K562 (cell line): ENCODE results near the gene RCSD1. TPM values are rescaled to one million over a fixed set of nuclear protein-coding genes. Genes with fewer than 3 reads are reported as not detected.

Experiments used
- ATAC-seq: fragments of 200-7000 bp; cut with Tn5 transposase; 3 replicates; pipeline ENCODE4 v1.9.1; 2020; ENCODE audit warnings: moderate library complexity
- BruUV-seq: library from RNA; stranded (reverse); fragments of 400-500 nt; replicated peaks from 2 replicates; lab custom pipeline; 2021; lab: Mats Ljungman, UMichigan
- CTCF ChIA-PET: fragments of 300-600 bp; formaldehyde crosslinking; extraction: SDS; loops from one replicate; lab custom pipeline; 2021; ENCODE audit warnings: low intra/inter-chr PET ratio; lab: Yijun Ruan, JAX
- POLR2A ChIA-PET: fragments of 300-600, 350-650 bp; sonication (Branson Sonifier 250); formaldehyde crosslinking; extraction: SDS; loops from one replicate; lab custom pipeline; 2021; ENCODE audit warnings: antibody characterized with exemption, inconsistent platforms; lab: Yijun Ruan, JAX
- DNase-seq, 4 experiments: peaks; one replicate each; pipeline versions ENCODE4 v3.0.0 to v3.0.0-alpha.2; 2011 to 2018; ENCODE audit warnings: low spot score in 3 of 4, mixed read lengths in 3 of 4; ENCODE audit errors: extremely low read depth in 1 of 4
- FAIRE-seq: peaks from 2 replicates; lab custom pipeline; 2011; peaks lifted over from hg19 to GRCh38; lab: Jason Lieb, UNC
- H2AFZ ChIP-seq: 2 replicates; pipeline ENCODE4 v1.6.0; 2011; ENCODE audit warnings: low read depth, low read length, control low read depth, inconsistent platforms
- H3K27ac ChIP-seq: fragments of 200-600 bp; 3 replicates; pipeline ENCODE4 v1.8.0; 2011; ENCODE audit warnings: low read depth, mild to moderate bottlenecking, control low read depth, inconsistent platforms, low read length, moderate library complexity, mixed read lengths; ENCODE audit errors: extremely low read depth
- H3K27me3 ChIP-seq, 2 experiments: fragments of 300-600 bp in 1 of 2; 2 replicates in 1 of 2; 3 replicates in 1 of 2; pipeline versions ENCODE4 v1.6.0 to v1.8.0; 2011; ENCODE audit warnings: inconsistent platforms in 2 of 2, low read length in 2 of 2, mild to moderate bottlenecking in 1 of 2, mixed read lengths in 1 of 2, moderate library complexity in 1 of 2; ENCODE audit not compliant: control insufficient read depth in 2 of 2, insufficient read depth in 2 of 2
- H3K36me3 ChIP-seq: fragments of 300-600 bp; 3 replicates; pipeline ENCODE4 v1.8.0; 2011; ENCODE audit warnings: mild to moderate bottlenecking, low read length, inconsistent platforms; ENCODE audit not compliant: control insufficient read depth, insufficient read depth
- H3K4me1 ChIP-seq, 2 experiments: fragments of 200-600 bp in 1 of 2; replicated peaks in 1 of 2; 2 replicates in 1 of 2; 3 replicates in 1 of 2; pipeline versions ENCODE4 v1.5.1 to v1.8.0; 2011; ENCODE audit warnings: inconsistent platforms in 2 of 2, low read length in 2 of 2, mild to moderate bottlenecking in 1 of 2, mixed read lengths in 1 of 2, moderate library complexity in 1 of 2; ENCODE audit not compliant: control insufficient read depth in 2 of 2, insufficient read depth in 2 of 2
- H3K4me2 ChIP-seq: 2 replicates; pipeline ENCODE4 v1.6.1; 2011; ENCODE audit warnings: low read length, control low read depth, inconsistent platforms, mixed read lengths; ENCODE audit not compliant: insufficient read depth
- H3K4me3 ChIP-seq: fragments of 200-600 bp; sonication (generic), shearing (Covaris generic); 2 replicates; pipeline ENCODE4 v1.5.1; 2016; ENCODE audit warnings: control low read depth, inconsistent platforms
- H3K79me2 ChIP-seq: fragments of 200-600 bp; 3 replicates; pipeline ENCODE4 v1.8.0; 2011; ENCODE audit warnings: low read length, inconsistent platforms; ENCODE audit not compliant: control insufficient read depth, insufficient read depth
- H3K9ac ChIP-seq, 2 experiments: 2 replicates each; pipeline versions ENCODE4 v1.6.0 to v1.6.1; 2011; ENCODE audit warnings: low read depth in 2 of 2, low read length in 2 of 2, control low read depth in 1 of 2, inconsistent platforms in 1 of 2, mild to moderate bottlenecking in 1 of 2, mixed read lengths in 1 of 2; ENCODE audit not compliant: insufficient read depth in 1 of 2
- H3K9me1 ChIP-seq: one replicate; pipeline ENCODE4 v1.6.0; 2011; ENCODE audit warnings: inconsistent platforms, mild to moderate bottlenecking, low read length, moderate library complexity; ENCODE audit not compliant: control insufficient read depth, insufficient read depth
- H3K9me3 ChIP-seq: replicated peaks from 2 replicates; pipeline ENCODE4 v1.5.1; 2011; ENCODE audit warnings: low read depth, low read length, inconsistent platforms; ENCODE audit not compliant: control insufficient read depth, insufficient read depth
- H4K20me1 ChIP-seq: replicated peaks from 2 replicates; pipeline ENCODE4 v1.6.1; 2011; ENCODE audit warnings: low read length, inconsistent platforms, mixed read lengths; ENCODE audit not compliant: control insufficient read depth, insufficient read depth
- CREB5 ChIP-seq: fragments of 250-450 bp; sonication (Bioruptor Pico); IDR thresholded peaks from 2 replicates; pipeline ENCODE4 v1.5.0; 2020; ENCODE audit warnings: mild to moderate bottlenecking
- CREM ChIP-seq: IDR thresholded peaks from 2 replicates; pipeline ENCODE4 v1.6.1; 2014; ENCODE audit warnings: antibody characterized with exemption, low read depth
- CTCFL ChIP-seq: IDR thresholded peaks from 2 replicates; pipeline ENCODE4 v1.6.1; 2011; ENCODE audit warnings: borderline replicate concordance, low read depth, mild to moderate bottlenecking, moderate library complexity, low read length; ENCODE audit not compliant: insufficient read depth, poor library complexity, severe bottlenecking
- ELK1 ChIP-seq: sonication (generic); formaldehyde crosslinking; IDR thresholded peaks from 2 replicates; pipeline ENCODE4 v1.8.1; 2022; ENCODE audit warnings: missing genetic modification reagents
- ESRRA ChIP-seq: fragments of 450-650 bp; IDR thresholded peaks from 2 replicates; pipeline ENCODE4 v1.6.1; 2014; ENCODE audit warnings: low read depth, mild to moderate bottlenecking, moderate library complexity, borderline replicate concordance
- EZH2 ChIP-seq: IDR thresholded peaks from 2 replicates; pipeline ENCODE4 v1.6.1; 2012; ENCODE audit warnings: low read depth, mild to moderate bottlenecking, inconsistent platforms, low read length, borderline replicate concordance
- FOSL1 ChIP-seq: fragments of 200-800 bp; sonication (Bioruptor generic); conservative IDR thresholded peaks from 2 replicates; pipeline ENCODE4 v1.6.1; 2016; ENCODE audit warnings: missing genetic modification characterization, missing compliant biosample characterization
- HDAC6 ChIP-seq: IDR thresholded peaks from 2 replicates; pipeline ENCODE4 v1.6.1; 2012; ENCODE audit warnings: low read depth, mild to moderate bottlenecking, control low read depth, inconsistent platforms, low read length, moderate library complexity
- HMG20A ChIP-seq: fragments of 450-650 bp; formaldehyde crosslinking; conservative IDR thresholded peaks from 2 replicates; pipeline ENCODE4 v1.4.0; 2020; ENCODE audit warnings: mild to moderate bottlenecking, mixed read lengths
- NCOA6 ChIP-seq: fragments of 450-650 bp; IDR thresholded peaks from 2 replicates; pipeline ENCODE4 v1.6.1; 2017; ENCODE audit warnings: mild to moderate bottlenecking
- TFAM ChIP-seq: fragments of 250-450 bp; sonication (Bioruptor Pico); conservative IDR thresholded peaks from 2 replicates; pipeline ENCODE4 v1.5.0; 2021; ENCODE audit warnings: mild to moderate bottlenecking, moderate library complexity
- U2AF1 ChIP-seq: fragments of 200-400 bp; formaldehyde crosslinking; optimal IDR thresholded peaks from 2 replicates; pipeline ENCODE3; 2017; ENCODE audit warnings: mild to moderate bottlenecking, low read depth, low read length, moderate library complexity
- YBX1 ChIP-seq: fragments of 450-650 bp; IDR thresholded peaks from 2 replicates; pipeline ENCODE4 v1.7.1; 2016; ENCODE audit warnings: mild to moderate bottlenecking
- ZFP1 ChIP-seq: fragments of 450-650 bp; formaldehyde crosslinking; IDR thresholded peaks from 2 replicates; pipeline ENCODE4 v1.4.0; 2020; ENCODE audit warnings: mild to moderate bottlenecking, mixed read lengths
- WGBS: fragments of 100-300 bp; shearing (Covaris generic); methylation state at CpG from one replicate; pipeline ENCODE4 v1.1.6; 2016; ENCODE audit warnings: low coverage, mixed read lengths; ENCODE audit not compliant: insufficient coverage; ENCODE audit errors: missing lambda C conversion rate; 5-methylcytosine and 5-hydroxymethylcytosine counted together
- in situ Hi-C: fragments of 300-500 bp; cut with MboI; formaldehyde crosslinking; loops from 4 replicates; pipeline ENCODE4 v1.15.0; 2018; ENCODE audit warnings: inconsistent platforms, mixed read lengths
- intact Hi-C: fragments of 100-400 bp; cut with micrococcal nuclease; formaldehyde crosslinking; loops from 2 replicates; pipeline ENCODE4 v1.14.2; 2022
- polyA plus RNA-seq, 8 experiments: library from polyadenylated mRNA; depleted of rRNA in 4 of 8; stranded (reverse) in 5 of 8; unstranded in 3 of 8; fragments of >200 nt; fragmentation: Nextera tagmentation in 2 of 8; fragmentation: Illumina TruSeq in 1 of 8; extraction: Ambion mirVana in 2 of 8; extraction: Trizol in 1 of 8; gene quantifications; 2 replicates each; pipeline versions ENCODE4 v1.2.1 to v1.2.3, GENCODE V29; 2011 to 2014; ENCODE audit warnings: inconsistent platforms in 1 of 8, missing spikeins in 1 of 8
- total RNA-seq, 7 experiments: library from RNA; depleted of rRNA in 6 of 7; stranded (reverse); fragments of >200 nt in 6 of 7; fragmentation: Illumina TruSeq in 2 of 7; extraction: Trizol in 2 of 7; gene quantifications; 2 replicates each; pipeline versions ENCODE4 v1.2.1 to v1.2.3, GENCODE V29; 2011 to 2021; ENCODE audit warnings: low replicate concordance in 1 of 7

Gene RCSD1
- total and polyA plus RNA-seq, 9 of the 15 experiments (the other 6 are each of a cell fraction or from before 2014, with no cell fraction given) = 7.8 to 69.8 (median 45.3) TPM

DNA sequence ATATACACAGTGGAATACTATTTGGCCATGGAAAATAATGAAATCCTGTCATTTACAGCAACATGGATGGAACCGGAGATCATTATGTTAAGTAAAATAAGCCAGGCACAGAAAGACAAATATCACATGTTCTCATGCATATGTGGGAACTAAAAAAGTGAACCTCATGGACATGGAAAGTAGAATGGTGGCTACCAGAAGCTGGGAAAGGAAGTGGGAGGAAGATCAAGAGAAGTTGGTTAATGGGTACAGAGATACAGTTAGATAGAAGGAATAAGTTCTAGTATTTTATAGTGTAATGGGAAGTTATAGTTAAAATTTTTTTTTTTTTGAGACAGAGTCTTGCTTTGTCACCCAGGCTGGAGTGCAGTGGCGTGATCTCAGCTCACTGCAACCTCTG, 41.7 kb upstream of the RCSD1 start:
- no peaks in the 10 kb centered on the region for H4K20me1 ChIP-seq
- H3K9me1 ChIP-seq = no peaks in the 10 kb centered on the region
- H3K4me1 ChIP-seq = peaks cover 0 to 2% of the 10 kb centered on the region in 2 experiments; a peak in 3 of 5 replicates
- ChIA-PET POLR2A (interaction anchor here (0.6 to 1.6 kb wide), 3 partner anchors 12 to 50 kb away, joined by 3 read pairs; no protein-coding TSS in a partner anchor), CTCF (no interaction called here)
- intact Hi-C loops = no loop called here
- no peak overlapping the region for H2AFZ ChIP-seq
- H3K27me3 ChIP-seq = no peaks in the 10 kb centered on the region
- ATAC-seq = no peak
- in situ Hi-C loops = no loop called here
- H3K79me2 ChIP-seq = no peaks in the 10 kb centered on the region
- TF ChIP-seq CTCFL = no peak
- no peak for TF ChIP-seq HMG20A (CRISPR knock-in tag)
- no peak for TF ChIP-seq ZFP1 (CRISPR knock-in tag)
- no peak for TF ChIP-seq YBX1
- no peak for TF ChIP-seq EZH2
- no peak for TF ChIP-seq NCOA6
- TF ChIP-seq CREM = no peak
- TF ChIP-seq U2AF1 = no peak
- no peak for TF ChIP-seq CREB5 (CRISPR knock-in tag)
- no peak for TF ChIP-seq FOSL1 (tag)
- TF ChIP-seq TFAM (CRISPR knock-in tag) = no peak
- TF ChIP-seq ESRRA = no peak
- no peak for TF ChIP-seq ELK1
- no peak for TF ChIP-seq HDAC6
- TF ChIP-seq, all 486 proteins: peak for 0
- H3K4me2 ChIP-seq = no peak overlapping the region
- H3K4me3 ChIP-seq = no peak overlapping the region
- no peaks in the 10 kb centered on the region for H3K36me3 ChIP-seq
- no peak overlapping the region for H3K27ac ChIP-seq
- no peak for FAIRE-seq
- no peak overlapping the region for H3K9ac ChIP-seq
- DNase-seq = no peak
- no TSS peak for BruUV-seq
- H3K9me3 ChIP-seq = no peaks in the 10 kb centered on the region
- WGBS = 25% methylated on average over 2 of the region's 2 CpGs
